Skeletal muscle tissue (tissue), 4 donors: ENCODE results near the gene SUCLG2. TPM values are rescaled to one million over a fixed set of nuclear protein-coding genes. Genes with fewer than 3 reads are reported as not detected.

ENCODE experiments used
- H3K27ac ChIP-seq: one replicate; pipeline ENCODE4 v1.7.0; 2013; ENCODE audit warnings: mild to moderate bottlenecking, low read depth, low read length, inconsistent platforms
- H3K27me3 ChIP-seq, 3 donors: one replicate each; pipeline ENCODE4 v1.7.0; 2013; ENCODE audit warnings: low read length in 3 of 3; ENCODE audit not compliant: control insufficient read depth in 3 of 3, insufficient read depth in 3 of 3
- H3K36me3 ChIP-seq, 3 donors: one replicate each; pipeline ENCODE4 v1.7.0; 2013; ENCODE audit warnings: low read length in 3 of 3; ENCODE audit not compliant: control insufficient read depth in 3 of 3, insufficient read depth in 3 of 3
- H3K4me1 ChIP-seq, 3 donors: one replicate each; pipeline ENCODE4 v1.7.0; 2013; ENCODE audit warnings: low read length in 3 of 3, mild to moderate bottlenecking in 3 of 3; ENCODE audit not compliant: control insufficient read depth in 3 of 3, insufficient read depth in 3 of 3
- H3K4me3 ChIP-seq, 3 donors: one replicate each; pipeline ENCODE4 v1.7.0; 2013; ENCODE audit warnings: low read length in 3 of 3
- H3K9ac ChIP-seq, 3 donors: one replicate each; pipeline ENCODE4 v1.7.0; 2013; ENCODE audit warnings: low read length in 3 of 3, mild to moderate bottlenecking in 3 of 3, moderate library complexity in 2 of 3, low read depth in 1 of 3
- H3K9me3 ChIP-seq, 3 donors: one replicate each; pipeline ENCODE4 v1.7.0; 2013; ENCODE audit warnings: low read length in 3 of 3; ENCODE audit not compliant: control insufficient read depth in 3 of 3
- total RNA-seq: library from RNA; depleted of rRNA; stranded (reverse); fragments of >200 nt; gene quantifications from one replicate; pipeline ENCODE4 v1.2.3, GENCODE V29; 2014
- donor health status: Osteomylitis.

Gene SUCLG2
- total RNA-seq, 1 donor from 2014 or later = 38.1 TPM

- no peak overlapping the region for H3K27ac ChIP-seq
- no peaks in the 10 kb centered on the region for H3K27me3 ChIP-seq
- no peaks in the 10 kb centered on the region for H3K36me3 ChIP-seq
- no peaks in the 10 kb centered on the region for H3K9me3 ChIP-seq
- no peak overlapping the region for H3K4me3 ChIP-seq
- H3K4me1 ChIP-seq = no peaks in the 10 kb centered on the region
- H3K9ac ChIP-seq = no peak overlapping the region
Observed at GRCh38 chr3:67578416-67578815, 76.0 kb downstream of the SUCLG2 start.

- Histone ChIP-seq H3K9me3 (no peaks in the 10 kb centered on the region), H3K27ac (no peak overlapping the region), H3K36me3 (no peaks in the 10 kb centered on the region), H3K27me3 (no peaks in the 10 kb centered on the region), H3K4me1 (no peaks in the 10 kb centered on the region), H3K4me3 (no peak overlapping the region), H3K9ac (no peak overlapping the region)
Observed at GRCh38 chr3:67576441-67576840, 78.0 kb downstream of the SUCLG2 start.

GRCh38 chr3:67569324-67569723, 85.1 kb downstream of the SUCLG2 start:
- Histone ChIP-seq H3K9me3 (no peaks in the 10 kb centered on the region), H3K4me1 (no peaks in the 10 kb centered on the region), H3K9ac (no peak overlapping the region), H3K27me3 (no peaks in the 10 kb centered on the region), H3K27ac (no peak overlapping the region), H3K4me3 (no peak overlapping the region), H3K36me3 (no peaks in the 10 kb centered on the region)

- no peak overlapping the region for H3K4me3 ChIP-seq
- H3K27ac ChIP-seq = no peak overlapping the region
- H3K9me3 ChIP-seq = no peaks in the 10 kb centered on the region
- H3K4me1 ChIP-seq = no peaks in the 10 kb centered on the region
- no peak overlapping the region for H3K9ac ChIP-seq
- no peaks in the 10 kb centered on the region for H3K27me3 ChIP-seq
- no peaks in the 10 kb centered on the region for H3K36me3 ChIP-seq
Observed at GRCh38 chr3:67567893-67568292, 86.5 kb downstream of the SUCLG2 start.

GRCh38 chr3:67564973-67565372, 89.4 kb downstream of the SUCLG2 start:
- Histone ChIP-seq H3K36me3 (no peaks in the 10 kb centered on the region), H3K27me3 (no peaks in the 10 kb centered on the region), H3K9me3 (no peaks in the 10 kb centered on the region), H3K4me3 (no peak overlapping the region), H3K4me1 (no peaks in the 10 kb centered on the region), H3K27ac (no peak overlapping the region), H3K9ac (no peak overlapping the region)

DNA sequence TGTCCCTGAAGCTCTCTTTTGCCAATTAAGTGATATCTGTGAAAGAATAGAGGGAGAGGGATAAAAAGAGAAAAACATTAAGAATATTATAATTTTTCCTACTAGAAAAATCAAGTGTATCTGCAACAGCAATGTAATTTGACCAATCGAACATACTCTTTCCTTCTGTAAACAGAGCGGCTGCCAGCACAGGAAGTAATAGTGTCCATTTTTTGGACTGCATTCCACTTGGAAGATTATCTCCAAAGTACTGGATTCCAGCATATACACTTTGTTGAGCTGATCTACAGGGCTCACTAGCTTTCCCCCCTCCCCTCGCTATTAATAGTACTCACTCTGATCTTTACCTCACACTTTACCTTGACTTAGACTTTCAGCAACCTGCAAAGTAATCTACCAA, 90.4 kb downstream of the SUCLG2 start:
- Histone ChIP-seq H3K4me1 (no peaks in the 10 kb centered on the region), H3K9me3 (no peaks in the 10 kb centered on the region), H3K36me3 (no peaks in the 10 kb centered on the region), H3K4me3 (no peak overlapping the region), H3K27ac (no peak overlapping the region), H3K27me3 (no peaks in the 10 kb centered on the region), H3K9ac (no peak overlapping the region)

- H3K36me3 ChIP-seq = no peaks in the 10 kb centered on the region
- H3K4me3 ChIP-seq = no peak overlapping the region
- H3K9ac ChIP-seq = no peak overlapping the region
- no peak overlapping the region for H3K27ac ChIP-seq
- H3K4me1 ChIP-seq = peaks cover 0 to 3% (median 0%) of the 10 kb centered on the region in 3 donors
- no peaks in the 10 kb centered on the region for H3K9me3 ChIP-seq
- no peaks in the 10 kb centered on the region for H3K27me3 ChIP-seq
Observed at GRCh38 chr3:67561667-67562394, 92.6 kb downstream of the SUCLG2 start.

DNA sequence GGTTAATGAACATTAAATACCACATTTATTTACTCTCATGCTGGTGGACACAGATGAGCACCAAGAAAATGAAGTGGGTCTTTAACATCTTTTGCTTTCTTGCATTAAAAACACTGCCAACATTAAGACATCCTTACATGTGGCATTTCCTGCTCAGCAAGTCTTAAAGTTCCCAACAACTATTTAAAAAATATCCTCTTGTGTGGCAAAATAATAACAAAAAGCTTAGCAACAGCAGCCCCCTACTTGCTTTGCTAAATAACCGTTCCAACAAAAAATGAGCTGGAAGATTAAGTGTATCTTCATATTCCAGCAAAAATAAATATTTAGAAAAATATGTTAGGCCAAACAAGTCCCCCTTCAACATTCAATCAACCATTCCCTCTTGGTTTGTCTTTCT, 93.1 kb downstream of the SUCLG2 start:
- H3K27me3 ChIP-seq = no peaks in the 10 kb centered on the region
- no peaks in the 10 kb centered on the region for H3K36me3 ChIP-seq
- no peak overlapping the region for H3K4me3 ChIP-seq
- H3K9ac ChIP-seq = no peak overlapping the region
- H3K9me3 ChIP-seq = no peaks in the 10 kb centered on the region
- H3K4me1 ChIP-seq = peaks cover 0 to 3% (median 0%) of the 10 kb centered on the region in 3 donors
- no peak overlapping the region for H3K27ac ChIP-seq

GRCh38 chr3:67559029-67559605, 95.3 kb downstream of the SUCLG2 start:
- Histone ChIP-seq H3K9ac (no peak overlapping the region), H3K36me3 (no peaks in the 10 kb centered on the region), H3K4me3 (no peak overlapping the region), H3K9me3 (no peaks in the 10 kb centered on the region), H3K27me3 (no peaks in the 10 kb centered on the region), H3K4me1 (peaks cover 0 to 3% (median 0%) of the 10 kb centered on the region in 3 donors), H3K27ac (no peak overlapping the region)

DNA sequence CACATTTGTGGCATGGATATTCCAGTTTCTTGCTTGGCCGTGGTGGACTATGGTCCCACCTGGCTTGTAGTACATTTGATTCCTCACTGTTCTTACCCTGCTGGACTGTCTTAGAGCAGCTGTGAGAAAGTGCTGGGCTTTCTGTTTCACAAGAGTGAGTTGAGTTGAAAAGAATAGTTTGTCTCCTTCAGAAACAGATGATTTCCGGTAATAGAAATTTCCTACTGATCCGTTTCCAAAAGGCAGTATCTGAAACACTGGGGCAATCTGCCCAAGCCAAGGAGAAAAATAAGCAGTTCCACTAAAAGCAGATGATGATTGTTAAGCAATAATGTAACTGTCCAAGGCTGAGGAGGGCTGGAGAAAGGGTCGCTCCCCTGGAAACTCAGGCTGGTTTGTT, 96.0 kb downstream of the SUCLG2 start:
- Histone ChIP-seq H3K27me3 (no peaks in the 10 kb centered on the region), H3K9me3 (no peaks in the 10 kb centered on the region), H3K4me3 (no peak overlapping the region), H3K4me1 (peaks cover 0 to 3% (median 0%) of the 10 kb centered on the region in 3 donors), H3K9ac (no peak overlapping the region), H3K27ac (no peak overlapping the region), H3K36me3 (no peaks in the 10 kb centered on the region)
